ENCODE results near the gene PSMA5.

- TF ChIP-seq GATA2 (IDR thresholded peaks at IDR 0.05; ENCODE audit: low read depth, low read length), result no peak
- no peak for TF ChIP-seq GATA3 (IDR thresholded peaks at IDR 0.05; ENCODE audit: low read depth, low read length)
Observed at GRCh38 chr1:109443476-109443875, 17.2 kb upstream of the PSMA5 start.

Data from SH-SY5Y (cell line).